NB4 (cell line): ENCODE measurements around the gene CPSF2.
A peak's percentile ranks its signal among the peaks of the same experiment; 100 is the strongest.

ENCODE experiments used
- DNase-seq: peaks from one replicate; pipeline ENCODE4 v3.0.0; 2010; ENCODE audit warnings: low read depth
- H3K4me3 ChIP-seq: one replicate; pipeline ENCODE4 v1.5.1; 2011; ENCODE audit warnings: mild to moderate bottlenecking, low read depth, low read length, moderate library complexity
- CTCF ChIP-seq: IDR thresholded peaks from one replicate; pipeline ENCODE4 v1.5.1; 2012; ENCODE audit warnings: low read depth, low read length
- MYC ChIP-seq: IDR thresholded peaks from 2 replicates; pipeline ENCODE4 v1.6.1; 2011; ENCODE audit warnings: low read depth, low read length
- POLR2A ChIP-seq: IDR thresholded peaks from 2 replicates; pipeline ENCODE4 v1.6.1; 2011; ENCODE audit warnings: mild to moderate bottlenecking; ENCODE audit not compliant: insufficient read length; ENCODE audit errors: extremely low read depth
- TF ChIP-seq, protein P1 (sequence below): IDR thresholded peaks from 2 replicates; pipeline ENCODE4 v1.6.1; 2011; ENCODE audit warnings: low read depth, low read length

Gene CPSF2

DNA sequence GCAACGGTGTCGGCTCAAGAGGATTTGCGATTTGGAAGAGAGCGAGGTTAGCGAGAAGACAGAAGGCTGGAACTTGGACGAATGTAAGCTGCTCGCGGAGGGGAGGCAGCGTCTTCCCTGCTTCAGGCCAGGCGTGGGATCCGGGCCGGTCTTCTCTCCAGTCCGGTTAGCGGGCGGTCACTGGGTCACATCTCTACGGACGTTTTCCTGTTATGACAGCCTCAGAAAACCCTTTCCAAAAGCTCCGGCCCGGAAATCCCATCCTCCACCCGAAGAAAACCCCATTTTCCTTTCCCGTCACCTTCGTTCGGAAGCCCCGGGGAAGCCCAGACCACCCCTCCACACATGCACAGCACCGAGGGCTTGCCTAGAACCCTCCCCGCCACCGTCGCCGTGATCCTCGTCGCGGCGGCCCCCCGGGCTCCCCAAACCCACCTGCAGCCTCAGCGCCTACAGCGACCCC is 531 bp upstream of the CPSF2 start:
- H3K4me3 ChIP-seq, result peak overlapping the region; percentile 93
- peak; percentile 59 for DNase-seq
- TF ChIP-seq POLR2A, result no peak
- TF ChIP-seq CTCF, result no peak
- TF ChIP-seq, protein P1, sequence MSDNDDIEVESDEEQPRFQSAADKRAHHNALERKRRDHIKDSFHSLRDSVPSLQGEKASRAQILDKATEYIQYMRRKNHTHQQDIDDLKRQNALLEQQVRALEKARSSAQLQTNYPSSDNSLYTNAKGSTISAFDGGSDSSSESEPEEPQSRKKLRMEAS, result no peak
- no peak for TF ChIP-seq MYC

- DNase-seq, result peak; percentile 59
- peak overlapping the region; percentile 93 for H3K4me3 ChIP-seq
- TF ChIP-seq POLR2A, result no peak
Measured at GRCh38 chr14:92122351-92122677, 545 bp downstream of the CPSF2 start.

- no peak for TF ChIP-seq POLR2A
- no peak for TF ChIP-seq CTCF
- TF ChIP-seq, protein P1, result no peak
- DNase-seq, result no peak
- H3K4me3 ChIP-seq, result peak overlapping the region; percentile 93
Measured at GRCh38 chr14:92122761-92123160, 992 bp downstream of the CPSF2 start.

GRCh38 chr14:92134456-92134855 is 12.7 kb downstream of the CPSF2 start:
- H3K4me3 ChIP-seq, result no peak overlapping the region
- DNase-seq, result no peak
- TF ChIP-seq POLR2A (no peak), CTCF (no peak), MYC (no peak)
- TF ChIP-seq, protein P1, result no peak

DNA sequence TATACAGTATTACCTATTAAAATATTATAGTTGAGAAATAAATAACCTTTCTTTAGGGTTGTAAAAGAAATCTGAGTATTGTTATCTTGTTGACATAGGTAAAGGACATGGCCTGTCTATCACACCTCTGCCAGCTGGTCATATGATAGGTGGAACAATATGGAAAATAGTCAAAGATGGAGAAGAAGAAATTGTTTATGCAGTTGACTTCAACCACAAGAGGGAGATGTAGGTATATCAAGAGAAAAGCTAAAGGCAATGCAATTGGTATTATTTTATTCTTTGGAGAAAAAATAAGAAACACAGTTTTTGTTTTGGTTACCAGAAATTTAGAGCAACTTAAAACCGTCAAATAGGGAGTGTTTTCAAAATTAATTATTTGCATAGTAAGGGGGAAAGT is 13.5 kb downstream of the CPSF2 start:
- H3K4me3 ChIP-seq, result no peak overlapping the region
- TF ChIP-seq, protein P1, result no peak
- TF ChIP-seq CTCF (peak; percentile 26), MYC (no peak)
- peak; percentile 27 for DNase-seq

DNA sequence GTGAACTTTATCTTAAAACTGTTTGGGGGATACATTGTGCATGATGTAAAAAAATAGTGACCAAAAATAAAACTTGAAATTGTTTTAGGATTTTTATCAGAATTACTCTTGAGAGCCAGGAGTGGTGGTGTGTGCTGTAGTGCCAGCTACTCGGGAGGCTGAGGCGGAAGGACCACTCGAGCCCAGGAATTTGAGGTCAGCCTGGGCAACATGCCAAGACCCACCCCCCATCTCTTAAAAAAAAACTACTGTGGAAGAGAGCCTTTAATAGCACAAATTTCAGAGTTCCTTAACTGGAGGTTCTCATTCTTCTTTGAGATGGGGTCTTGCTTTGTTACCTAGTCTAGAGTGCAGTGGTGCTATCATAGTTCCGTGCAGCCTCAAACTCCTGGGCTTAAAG is 21.5 kb downstream of the CPSF2 start:
- TF ChIP-seq, protein P1, result no peak
- TF ChIP-seq POLR2A (no peak), MYC (no peak)
- H3K4me3 ChIP-seq, result no peak overlapping the region
- no peak for DNase-seq

DNA sequence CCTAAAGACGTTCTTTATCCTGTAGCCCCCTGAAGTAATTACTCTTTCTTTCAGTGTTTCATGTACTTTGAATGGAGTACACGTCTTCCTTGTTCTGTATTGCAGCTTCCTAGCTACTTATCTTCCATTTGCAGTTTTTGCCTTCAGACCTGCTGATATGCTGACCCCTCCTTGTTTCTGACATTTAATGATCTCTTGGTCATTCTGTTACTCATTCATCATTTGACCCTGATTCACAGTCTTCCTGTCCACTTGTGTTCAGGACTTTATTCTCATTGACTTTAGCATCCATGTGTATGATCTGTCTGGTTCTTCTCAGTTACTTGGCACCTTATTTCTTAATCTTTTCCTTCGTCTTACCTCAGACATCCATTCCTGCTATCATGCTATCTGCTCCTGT is 22.2 kb downstream of the CPSF2 start:
- TF ChIP-seq POLR2A (no peak), MYC (no peak), CTCF (no peak)
- TF ChIP-seq, protein P1, result no peak
- no peak overlapping the region for H3K4me3 ChIP-seq
- no peak for DNase-seq
